K562 (cell line): ENCODE data around the gene HMCES. TPM values are rescaled to one million over a fixed set of nuclear protein-coding genes. Genes with fewer than 3 reads are reported as not detected.

ENCODE experiments used
- BACH1 ChIP-seq: fragments of 200-800 bp; sonication (Bioruptor generic); IDR thresholded peaks from 2 replicates; pipeline ENCODE4 v1.6.1; 2016; ENCODE audit warnings: missing genetic modification characterization, missing compliant biosample characterization
- CBX1 ChIP-seq: sonication (generic); IDR thresholded peaks from 2 replicates; pipeline ENCODE4 v1.6.1; 2016; ENCODE audit warnings: antibody characterized with exemption, low read depth, mild to moderate bottlenecking
- CHD7 ChIP-seq: fragments of 200-600 bp; sonication (generic); IDR thresholded peaks from one replicate; pipeline ENCODE4 v1.6.1; 2012; ENCODE audit warnings: mild to moderate bottlenecking, low read depth, low read length, inconsistent platforms
- NR2F6 ChIP-seq: fragments of 450-650 bp; formaldehyde crosslinking; IDR thresholded peaks from 2 replicates; pipeline ENCODE4 v1.4.0; 2020; ENCODE audit warnings: mild to moderate bottlenecking
- PBX2 ChIP-seq, 2 experiments: IDR thresholded peaks in 1 of 2; conservative IDR thresholded peaks in 1 of 2; 2 replicates each; pipeline ENCODE4 v1.6.1; 2016; ENCODE audit warnings: low read depth in 2 of 2, mild to moderate bottlenecking in 1 of 2, missing compliant biosample characterization in 1 of 2, missing genetic modification characterization in 1 of 2, moderate library complexity in 1 of 2
- POLR2B ChIP-seq: fragments of 450-650 bp; IDR thresholded peaks from 2 replicates; pipeline ENCODE4 v1.6.1; 2018; ENCODE audit warnings: low read depth; ENCODE audit not compliant: partially characterized antibody
- ZNF12 ChIP-seq: sonication (generic); formaldehyde crosslinking; IDR thresholded peaks from 2 replicates; pipeline ENCODE4 v1.4.0; 2020; ENCODE audit warnings: mild to moderate bottlenecking, missing genetic modification reagents
- ZNF124 ChIP-seq: sonication (generic); formaldehyde crosslinking; IDR thresholded peaks from 2 replicates; pipeline ENCODE4 v1.8.1; 2022; ENCODE audit warnings: missing genetic modification reagents
- ZNF184 ChIP-seq: sonication (generic); formaldehyde crosslinking; IDR thresholded peaks from 2 replicates; pipeline ENCODE4 v1.5.0; 2020; ENCODE audit warnings: missing genetic modification reagents
- ZNF239 ChIP-seq: fragments of 250-450 bp; sonication (Bioruptor Pico); IDR thresholded peaks from 2 replicates; pipeline ENCODE4 v1.4.0; 2020; ENCODE audit warnings: mild to moderate bottlenecking
- ZNF398 ChIP-seq: fragments of 250-450 bp; sonication (Bioruptor Pico); IDR thresholded peaks from 2 replicates; pipeline ENCODE4 v1.8.0; 2021; ENCODE audit warnings: moderate library complexity, mild to moderate bottlenecking, inconsistent platforms
- polyA plus RNA-seq, 8 experiments: library from polyadenylated mRNA; depleted of rRNA in 4 of 8; stranded (reverse) in 5 of 8; unstranded in 3 of 8; fragments of >200 nt; fragmentation: Nextera tagmentation in 2 of 8; fragmentation: Illumina TruSeq in 1 of 8; extraction: Ambion mirVana in 2 of 8; extraction: Trizol in 1 of 8; gene quantifications; 2 replicates each; pipeline versions ENCODE4 v1.2.1 to v1.2.3, GENCODE V29; 2011 to 2014; ENCODE audit warnings: inconsistent platforms in 1 of 8, missing spikeins in 1 of 8
- total RNA-seq, 7 experiments: library from RNA; depleted of rRNA in 6 of 7; stranded (reverse); fragments of >200 nt in 6 of 7; fragmentation: Illumina TruSeq in 2 of 7; extraction: Trizol in 2 of 7; gene quantifications; 2 replicates each; pipeline versions ENCODE4 v1.2.1 to v1.2.3, GENCODE V29; 2011 to 2021; ENCODE audit warnings: low replicate concordance in 1 of 7

Gene HMCES
- total and polyA plus RNA-seq, 9 of the 15 experiments (the other 6 are each of a cell fraction or from before 2014, with no cell fraction given), result 18.8 to 45.3 (median 24.8) TPM

- TF ChIP-seq CHD7 (no peak), BACH1 (no peak), NR2F6 (CRISPR knock-in tag) (no peak), ZNF12 (CRISPR knock-in tag) (0 out of 2 replicates have a peak, but pooled peaks have one; percentile 43), CBX1 (0 out of 2 replicates have a peak, but pooled peaks have one; percentile 19), POLR2B (peak; percentile 92), ZNF184 (CRISPR knock-in tag) (no peak), ZNF124 (CRISPR knock-in tag) (no peak), ZNF398 (CRISPR knock-in tag) (no peak), PBX2 (CRISPR knock-in tag; IDR thresholded peaks at IDR 0.05; ENCODE audit: low read depth) (no peak), PBX2 (tag; conservative IDR thresholded peaks at IDR 0.05; ENCODE audit: low read depth) (no peak), ZNF239 (no peak)
Observed at GRCh38 chr3:129249284-129250065, 29.2 kb upstream of the HMCES start, which contains the start of gene COPG1 (continued).
